Embryonic facial prominence (tissue), 1 donor: ENCODE results near the gene RINL.

Source experiments
- DNase-seq: peaks from one replicate; pipeline ENCODE4 v3.0.0-alpha.2; 2016; ENCODE audit errors: extremely low spot score

The RINL gene

GRCh38 chr19:38877781-38878574 lies at the start of gene RINL:
Gene RINL (minus strand): TSS chr19:38878275. CDS start chr19:38876742, 1,533 bp downstream.
- no peak for DNase-seq

- DNase-seq = no peak
These were observed 46.3 kb upstream of the RINL start for GRCh38 chr19:38924388-38924787.

GRCh38 chr19:38922482-38922881 lies 44.4 kb upstream of the RINL start:
- no peak for DNase-seq

- no peak for DNase-seq
These were observed 43.6 kb upstream of the RINL start for GRCh38 chr19:38921420-38922274.

GRCh38 chr19:38920602-38921419 lies 42.7 kb upstream of the RINL start:
- DNase-seq = no peak

GRCh38 chr19:38919837-38920601 lies 41.9 kb upstream of the RINL start:
- no peak for DNase-seq

GRCh38 chr19:38918526-38918925 lies 40.5 kb upstream of the RINL start:
- DNase-seq = no peak

- DNase-seq = no peak
These were observed 39.9 kb upstream of the RINL start for GRCh38 chr19:38917921-38918491.

- DNase-seq = no peak
These were observed 39.4 kb upstream of the RINL start for GRCh38 chr19:38917516-38917915.

GRCh38 chr19:38915329-38916321 lies 37.5 kb upstream of the RINL start:
- DNase-seq = no peak

- DNase-seq = no peak
These were observed 35.9 kb upstream of the RINL start for GRCh38 chr19:38913958-38914357.

- no peak for DNase-seq
These were observed 34.8 kb upstream of the RINL start for GRCh38 chr19:38912600-38913514.

- no peak for DNase-seq
These were observed 33.4 kb upstream of the RINL start for GRCh38 chr19:38911388-38912001.

- DNase-seq = no peak
These were observed 32.4 kb upstream of the RINL start for GRCh38 chr19:38910488-38910887.

GRCh38 chr19:38908911-38909310 lies 30.8 kb upstream of the RINL start:
- DNase-seq = no peak

GRCh38 chr19:38907670-38908069 lies 29.6 kb upstream of the RINL start:
- DNase-seq = no peak

- no peak for DNase-seq
These were observed 29.2 kb upstream of the RINL start for GRCh38 chr19:38907227-38907626.

- no peak for DNase-seq
These were observed 27.5 kb upstream of the RINL start for GRCh38 chr19:38905620-38906019.
